Keratinocyte (primary cell): ENCODE measurements around the gene RSL1D1. TPM values are rescaled to one million over a fixed set of nuclear protein-coding genes. Genes with fewer than 3 reads are reported as not detected.
A peak's percentile ranks its signal among the peaks of the same experiment; 100 is the strongest.

ENCODE experiments used
- DNase-seq: peaks from one replicate; pipeline ENCODE4 v3.0.0-alpha.2; 2011; ENCODE audit warnings: low read depth, missing footprints, low spot score
- FAIRE-seq: peaks from 2 replicates; lab custom pipeline; 2011; peaks lifted over from hg19 to GRCh38; lab: Jason Lieb, UNC
- H2AFZ ChIP-seq: 2 replicates; pipeline ENCODE4 v1.6.0; 2012; ENCODE audit warnings: low read length, control low read depth, inconsistent platforms; ENCODE audit not compliant: control insufficient read depth
- H3K27ac ChIP-seq: 2 replicates; pipeline ENCODE4 v1.5.1; 2011; ENCODE audit warnings: low read length; ENCODE audit not compliant: control insufficient read depth, insufficient read depth
- H3K27me3 ChIP-seq: 3 replicates; pipeline ENCODE4 v1.6.0; 2011; ENCODE audit warnings: low read length; ENCODE audit not compliant: control insufficient read depth, insufficient read depth; ENCODE audit errors: extremely low read depth
- H3K36me3 ChIP-seq, 2 experiments: 2 replicates in 1 of 2; 3 replicates in 1 of 2; pipeline ENCODE4 v1.5.1; 2011; ENCODE audit warnings: low read length in 2 of 2, mild to moderate bottlenecking in 1 of 2; ENCODE audit not compliant: control insufficient read depth in 2 of 2, insufficient read depth in 2 of 2; ENCODE audit errors: extremely low read depth in 1 of 2
- H3K4me1 ChIP-seq: 3 replicates; pipeline ENCODE4 v1.5.1; 2011; ENCODE audit warnings: low read length; ENCODE audit not compliant: control insufficient read depth, insufficient read depth; ENCODE audit errors: extremely low read depth
- H3K4me2 ChIP-seq: 3 replicates; pipeline ENCODE4 v1.6.0; 2011; ENCODE audit warnings: low read depth, low read length; ENCODE audit not compliant: control insufficient read depth, insufficient read depth; ENCODE audit errors: extremely low read depth
- H3K4me3 ChIP-seq, 3 experiments: fragments of 200-600 bp in 1 of 3; sonication (generic) in 1 of 3; 2 replicates in 2 of 3; 3 replicates in 1 of 3; pipeline ENCODE4 v1.5.1; 2011 to 2016; ENCODE audit warnings: low read length in 3 of 3, mild to moderate bottlenecking in 3 of 3, control low read depth in 2 of 3, inconsistent platforms in 1 of 3, low read depth in 1 of 3, mixed read lengths in 1 of 3, mixed run types in 1 of 3, moderate library complexity in 1 of 3; ENCODE audit not compliant: control insufficient read depth in 2 of 3, insufficient read depth in 2 of 3; ENCODE audit errors: extremely low read depth in 1 of 3
- H3K79me2 ChIP-seq: 2 replicates; pipeline ENCODE4 v1.6.0; 2012; ENCODE audit warnings: low read length; ENCODE audit not compliant: control insufficient read depth, insufficient read depth
- H3K9ac ChIP-seq: 3 replicates; pipeline ENCODE4 v1.6.0; 2011; ENCODE audit warnings: low read length; ENCODE audit not compliant: control insufficient read depth, insufficient read depth; ENCODE audit errors: extremely low read depth
- H3K9me1 ChIP-seq: 3 replicates; pipeline ENCODE4 v1.6.0; 2011; ENCODE audit warnings: low read length; ENCODE audit not compliant: control insufficient read depth, insufficient read depth; ENCODE audit errors: extremely low read depth
- H3K9me3 ChIP-seq: 2 replicates; pipeline ENCODE4 v1.5.1; 2012; ENCODE audit warnings: low read depth, low read length; ENCODE audit not compliant: control insufficient read depth
- H4K20me1 ChIP-seq: 3 replicates; pipeline ENCODE4 v1.6.0; 2011; ENCODE audit warnings: low read length; ENCODE audit not compliant: control insufficient read depth, insufficient read depth; ENCODE audit errors: extremely low read depth
- CTCF ChIP-seq, 3 experiments: IDR thresholded peaks in 1 of 3; conservative IDR thresholded peaks in 1 of 3; optimal IDR thresholded peaks in 1 of 3; 2 replicates in 2 of 3; 3 replicates in 1 of 3; pipeline versions ENCODE3 to v1.5.1; 2011; ENCODE audit warnings: low read length in 3 of 3, mild to moderate bottlenecking in 3 of 3, moderate library complexity in 2 of 3, control low read depth in 1 of 3, inconsistent platforms in 1 of 3; ENCODE audit not compliant: insufficient read depth in 2 of 3; ENCODE audit errors: extremely low read depth in 1 of 3
- EZH2 ChIP-seq: IDR thresholded peaks from one replicate; pipeline ENCODE4 v1.6.1; 2012; ENCODE audit warnings: inconsistent platforms, mild to moderate bottlenecking, low read length, moderate library complexity
- dilution Hi-C: fragments of 300-500 bp; cut with MboI; formaldehyde crosslinking; loops from one replicate; pipeline ENCODE4 v1.7.0; 2020; ENCODE audit warnings: low sequenced_read_pairs; ENCODE audit not compliant: extremely low pct_ligation_motif_present
- polyA plus RNA-seq, 5 experiments: library from polyadenylated mRNA; depleted of rRNA in 3 of 5; stranded (reverse) in 3 of 5; stranded (forward) in 1 of 5; unstranded in 1 of 5; fragments of >200 nt; gene quantifications; 1 replicate in 1 of 5; 2 replicates in 3 of 5; 3 replicates in 1 of 5; pipeline versions ENCODE4 v1.2.1 to v1.2.3, GENCODE V29; 2011 to 2012; ENCODE audit warnings: missing spikeins in 2 of 5, low read depth in 1 of 5, low replicate concordance in 1 of 5

The RSL1D1 gene
- polyA plus RNA-seq, 1 donor (not counting 4 experiments of a cell fraction or from before 2014, with no cell fraction given), result 185 TPM

DNA sequence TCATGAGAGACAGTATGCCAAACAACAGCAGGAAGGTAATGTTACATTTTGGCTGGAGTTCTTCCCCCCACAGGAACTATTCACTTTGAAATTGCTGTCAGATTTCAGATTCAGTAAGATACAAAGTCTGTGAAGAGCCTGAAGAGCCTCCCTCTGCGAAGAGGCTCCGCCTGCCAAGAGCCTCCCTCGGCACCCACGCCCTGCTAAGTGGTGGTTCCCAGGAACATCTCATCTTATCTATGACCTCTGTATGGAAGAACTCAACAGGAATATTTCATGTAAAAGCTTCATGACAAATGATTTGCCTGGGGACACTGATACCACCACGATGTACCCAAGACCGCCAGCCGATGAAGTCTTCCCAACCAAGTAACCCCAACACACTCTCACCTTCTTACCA lies 57.5 kb downstream of the RSL1D1 start:
- H3K27ac ChIP-seq, result peak overlapping the region; percentile 37
- no peak for DNase-seq

DNA sequence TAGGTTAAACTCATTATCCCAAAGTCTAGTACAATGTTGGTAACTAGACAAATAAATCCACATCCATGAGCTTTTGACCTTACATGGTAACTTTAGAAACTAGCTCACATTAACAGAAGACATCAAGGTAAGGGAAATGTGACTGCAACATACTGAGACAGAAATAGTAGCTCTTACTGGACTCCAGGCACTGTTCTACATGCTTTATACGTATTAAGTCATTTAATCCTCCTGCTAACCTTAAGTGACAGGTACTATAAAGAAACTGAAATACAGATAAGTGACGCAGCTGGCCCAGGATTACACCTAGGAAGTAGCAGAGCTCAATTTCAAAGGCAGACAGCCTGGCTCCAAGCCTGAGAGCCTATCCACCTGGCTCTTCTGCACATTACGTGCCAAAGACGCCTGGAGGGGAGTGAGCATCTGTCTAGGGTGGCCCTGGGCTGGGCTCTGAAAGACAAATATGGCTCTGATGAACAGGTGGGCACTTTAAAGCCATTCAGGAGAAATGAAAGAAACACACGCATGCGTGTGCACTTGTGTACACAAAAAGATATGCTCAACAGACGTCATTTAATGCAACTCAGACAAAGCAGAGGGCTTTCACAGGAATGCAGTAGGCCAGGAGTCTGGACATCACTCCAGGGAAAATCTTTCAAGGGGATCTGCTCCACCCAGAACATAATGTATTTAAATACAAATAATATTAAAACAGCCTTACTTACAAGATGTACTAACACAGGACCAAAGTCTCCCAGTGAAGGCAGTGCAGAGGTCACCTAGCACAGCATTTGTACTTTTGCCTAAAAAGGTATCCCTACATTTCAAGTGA lies 58.7 kb downstream of the RSL1D1 start:
- peaks cover 23% of the 10 kb centered on the region for H3K4me1 ChIP-seq

More for the DNA sequence above, 57.5 kb downstream of the RSL1D1 start:
- no peak for FAIRE-seq
- Histone ChIP-seq H3K9me1 (peaks cover 3% of the 10 kb centered on the region), H3K4me3 (peak overlapping the region in 2 of 3 experiments; percentile 13 to 32), H3K4me1 (peaks cover 27% of the 10 kb centered on the region), H3K79me2 (peaks cover 89% of the 10 kb centered on the region), H3K9ac (peak overlapping the region; percentile 47), H4K20me1 (no peaks in the 10 kb centered on the region), H3K36me3 (peaks cover 3 to 7% of the 10 kb centered on the region in 2 experiments), H3K27me3 (no peaks in the 10 kb centered on the region), H2AFZ (no peak overlapping the region), H3K9me3 (no peaks in the 10 kb centered on the region), H3K4me2 (peak overlapping the region; percentile 67)
- dilution Hi-C loops, result no loop called here
- no peak for TF ChIP-seq CTCF (optimal IDR thresholded peaks at IDR 0.05 in 1 of 3, IDR thresholded peaks at IDR 0.05 in 1 of 3, conservative IDR thresholded peaks at IDR 0.05 in 1 of 3; ENCODE audit: extremely low read depth in 1 of 3, insufficient read depth in 2 of 3, low read length in 3 of 3)
- TF ChIP-seq EZH2, result no peak

More for the DNA sequence above, 58.7 kb downstream of the RSL1D1 start:
- dilution Hi-C loops, result no loop called here
- Histone ChIP-seq H3K27ac (no peak overlapping the region), H3K9ac (no peak overlapping the region), H3K4me3 (no peak overlapping the region), H3K4me2 (no peak overlapping the region), H3K9me3 (no peaks in the 10 kb centered on the region), H3K27me3 (no peaks in the 10 kb centered on the region), H3K9me1 (peaks cover 3% of the 10 kb centered on the region), H3K79me2 (peaks cover 91% of the 10 kb centered on the region), H4K20me1 (no peaks in the 10 kb centered on the region), H2AFZ (no peak overlapping the region), H3K36me3 (peaks cover 3 to 7% of the 10 kb centered on the region in 2 experiments)
- FAIRE-seq, result no peak
- TF ChIP-seq CTCF (optimal IDR thresholded peaks at IDR 0.05 in 1 of 3, IDR thresholded peaks at IDR 0.05 in 1 of 3, conservative IDR thresholded peaks at IDR 0.05 in 1 of 3; ENCODE audit: extremely low read depth in 1 of 3, insufficient read depth in 2 of 3, low read length in 3 of 3), result no peak
- DNase-seq, result no peak
